GM21423 (cell line): ENCODE results near the gene NCAM1.
"Not testable (repeated sequence)": the region's sequence is repeated elsewhere in the genome, so short reads cannot be mapped to it uniquely, and the experiment has no call there.

ENCODE experiments used
- ATAC-seq: cut with Tn5 transposase; IDR thresholded peaks from one replicate; pipeline ENCODE4 v1.9.1; 2021; ENCODE audit warnings: mild to moderate bottlenecking, moderate library complexity; ENCODE audit not compliant: unreplicated experiment

NCAM1 gene

GRCh38 chr11:113289431-113290187, 328.4 kb downstream of the NCAM1 start:
- ATAC-seq, result peak; percentile 97

GRCh38 chr11:113293936-113294335, 332.7 kb downstream of the NCAM1 start:
- ATAC-seq, result no peak

DNA sequence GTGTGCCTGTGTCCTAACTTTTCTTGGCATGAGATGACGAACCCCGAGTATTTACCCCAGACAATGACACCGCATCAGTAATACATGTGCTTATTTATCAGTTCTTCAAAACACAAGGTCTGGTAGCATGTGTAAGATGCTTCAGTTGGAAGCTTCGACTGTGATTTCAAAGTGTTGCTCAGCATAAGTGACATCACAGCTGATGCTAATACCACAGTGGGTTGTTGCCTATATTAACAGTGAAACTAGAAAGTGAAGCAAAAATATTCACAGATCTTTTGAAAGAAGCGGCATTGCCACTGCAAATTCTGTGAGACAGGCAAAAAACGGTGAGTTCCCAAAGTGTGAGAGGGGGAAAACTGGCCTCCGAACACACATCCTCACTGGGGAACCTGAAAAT, 334.8 kb downstream of the NCAM1 start:
- ATAC-seq, result no peak

DNA sequence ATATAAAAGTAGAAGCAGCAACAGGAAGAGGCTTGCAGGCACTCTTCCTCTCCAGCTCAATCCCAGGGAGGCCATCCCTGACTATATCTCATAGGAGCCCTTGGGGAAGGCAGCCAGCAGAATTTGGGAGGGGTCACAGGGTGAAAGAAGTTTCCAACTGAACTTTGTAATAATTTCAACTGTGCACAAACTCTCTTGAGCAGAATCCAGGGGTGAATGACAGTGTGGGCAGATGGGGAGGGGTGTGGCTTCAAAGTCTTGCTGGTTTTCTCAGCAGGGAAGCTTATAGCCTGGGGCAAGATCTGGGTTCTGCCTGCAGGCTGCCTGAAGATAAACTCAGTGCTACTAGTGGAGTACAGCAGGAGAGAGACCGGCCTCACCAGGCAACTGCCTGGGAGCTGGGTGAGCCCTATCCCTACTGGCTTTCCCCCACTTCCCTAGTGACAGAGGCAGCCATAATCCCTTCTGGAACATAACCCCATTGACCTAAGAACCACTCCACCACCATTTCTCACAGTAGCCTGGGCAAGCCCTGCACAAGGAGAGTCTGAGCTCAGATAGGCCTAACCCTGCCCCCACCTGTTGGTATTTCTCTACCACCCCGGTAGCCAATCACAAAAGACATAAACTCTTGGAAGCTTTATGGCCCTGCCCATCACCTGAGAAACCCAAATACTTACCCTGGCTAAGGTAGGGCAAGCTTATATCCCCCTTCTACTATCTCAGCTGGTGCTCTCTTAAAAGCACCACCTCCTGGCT, 335.4 kb downstream of the NCAM1 start:
- no peak for ATAC-seq

DNA sequence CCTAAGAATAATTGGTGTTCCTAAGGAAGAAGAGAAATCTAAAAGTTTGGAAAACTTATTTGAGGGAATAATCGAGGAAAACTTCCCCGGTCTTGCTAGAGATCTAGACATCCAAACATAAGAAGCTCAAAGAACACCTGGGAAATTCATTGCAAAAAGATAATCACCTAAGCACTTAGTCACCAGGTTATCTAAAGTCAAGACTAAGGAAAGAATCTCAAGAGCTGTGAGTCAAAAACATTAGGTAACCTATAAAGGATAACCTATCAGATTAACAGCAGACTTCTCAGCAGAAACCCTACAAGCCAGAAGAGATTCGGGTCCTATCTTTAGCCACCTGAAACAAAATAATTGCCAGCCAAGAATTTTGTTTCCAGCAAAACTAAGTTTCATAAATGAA, 337.3 kb downstream of the NCAM1 start:
- ATAC-seq, result not testable (repeated sequence)

GRCh38 chr11:113304916-113305315, 343.7 kb downstream of the NCAM1 start:
- ATAC-seq, result no peak

GRCh38 chr11:113305440-113306336, 344.5 kb downstream of the NCAM1 start:
- no peak for ATAC-seq

DNA sequence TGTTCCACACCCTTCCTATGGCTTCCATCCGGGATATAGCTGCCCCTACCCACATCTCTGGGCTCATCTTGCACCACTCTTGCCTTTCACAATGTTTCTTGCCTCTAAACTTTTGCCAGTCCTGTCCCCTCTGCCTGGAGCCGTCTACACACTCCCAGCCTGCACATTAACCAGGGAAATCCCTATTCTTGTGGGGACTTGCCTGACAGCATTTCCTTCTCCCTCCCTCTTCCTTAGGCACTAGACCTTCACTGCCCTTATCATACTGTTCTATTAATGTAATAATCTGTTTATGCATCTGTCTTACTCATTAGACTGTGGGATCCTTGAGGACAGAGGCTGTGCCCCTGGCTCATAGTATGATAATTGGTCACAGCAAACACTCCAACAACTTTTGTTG, 347.4 kb downstream of the NCAM1 start:
- ATAC-seq, result no peak

GRCh38 chr11:113311536-113311935, 350.3 kb downstream of the NCAM1 start:
- ATAC-seq, result no peak

DNA sequence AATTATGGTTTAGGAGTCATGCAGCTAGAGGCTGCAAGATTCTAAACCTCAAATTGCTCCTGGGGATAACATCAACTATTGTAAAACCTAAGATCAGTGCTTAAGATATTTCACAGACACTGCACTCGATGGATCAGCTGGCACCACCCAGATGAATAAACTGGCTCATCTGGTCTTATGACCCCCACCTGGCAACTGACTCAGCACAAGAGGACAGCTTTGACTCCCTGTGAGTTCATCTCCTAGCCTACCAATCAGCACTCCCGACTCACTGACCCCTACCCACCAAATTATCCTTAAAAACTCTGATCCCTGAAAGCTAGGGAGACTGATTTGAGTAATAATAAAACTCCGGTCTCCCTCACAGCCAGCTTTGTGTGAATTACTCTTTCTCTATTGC, 352.4 kb downstream of the NCAM1 start:
- ATAC-seq, result no peak

GRCh38 chr11:113314065-113314388, 352.8 kb downstream of the NCAM1 start:
- ATAC-seq, result no peak

DNA sequence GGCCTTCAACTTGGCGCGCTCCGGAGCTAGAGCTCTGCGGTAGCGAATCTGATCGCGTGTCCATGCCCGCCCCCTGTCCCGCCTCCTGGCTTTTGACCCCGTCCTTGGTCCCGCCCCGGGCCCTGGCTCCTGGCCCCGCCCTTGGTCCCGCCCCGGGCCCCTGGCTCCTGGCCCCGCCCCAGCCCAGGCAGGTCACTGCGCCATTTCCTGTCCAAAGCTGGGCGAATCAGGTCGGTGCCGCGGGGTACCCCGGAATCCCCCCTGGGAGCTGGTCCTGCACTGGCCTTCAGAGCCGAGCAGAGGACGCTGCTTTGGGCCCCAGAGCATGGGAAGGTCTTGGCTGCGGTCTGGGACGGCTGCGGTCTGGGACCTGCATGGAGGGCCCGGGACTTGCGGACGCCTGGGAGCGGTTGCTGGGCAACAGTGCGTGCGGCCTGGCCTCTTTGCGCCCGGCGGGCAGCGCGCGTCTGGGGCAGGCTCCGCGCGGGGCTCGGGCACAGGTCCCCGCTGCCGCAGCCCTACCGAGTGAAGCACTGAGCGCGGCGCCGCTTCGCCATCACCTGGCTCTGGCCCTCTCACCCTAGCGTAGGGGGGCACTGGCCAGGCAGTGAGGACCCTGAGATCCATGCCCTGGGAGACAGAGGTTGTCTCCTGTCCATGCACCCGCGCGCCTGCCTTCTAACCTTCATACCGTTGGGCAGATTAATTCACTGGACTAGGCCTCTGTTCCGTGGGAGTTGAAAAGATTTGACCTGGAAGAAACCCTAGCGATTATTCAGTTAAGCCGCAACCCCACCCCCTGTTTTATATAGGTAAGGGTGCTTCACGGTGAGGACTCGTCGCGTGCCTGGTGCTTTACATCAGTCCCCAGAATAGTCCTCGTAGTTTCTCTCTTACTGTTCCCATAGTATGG, 353.4 kb downstream of the NCAM1 start, which contains the start of gene TTC12:
Gene TTC12, plus strand, starts transcription at position 195 of the 913 bp plus-strand sequence. CDS start 1,675 bp downstream, outside the sequence.
- peak; percentile 99 for ATAC-seq

DNA sequence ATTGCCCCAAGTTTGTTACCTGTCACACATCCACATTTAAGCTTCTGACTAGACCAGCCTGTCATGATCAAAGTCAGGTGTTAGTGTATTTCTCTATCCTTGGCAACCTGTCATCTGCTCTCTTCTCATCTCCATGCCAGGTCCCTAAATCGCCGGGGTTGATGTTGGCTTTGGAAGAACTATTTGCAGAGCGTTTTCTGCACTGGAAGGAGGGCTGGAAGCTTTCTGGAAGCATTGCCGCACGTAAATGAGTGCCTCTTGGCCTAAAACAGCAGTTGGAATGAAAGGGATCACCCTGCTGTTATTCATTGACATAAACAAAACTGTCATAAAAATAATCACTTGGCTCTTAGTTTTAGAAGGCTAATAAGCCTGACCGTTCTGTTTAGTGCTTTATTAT, 354.6 kb downstream of the NCAM1 start:
- ATAC-seq, result no peak

GRCh38 chr11:113316256-113316655, 355.0 kb downstream of the NCAM1 start:
- no peak for ATAC-seq

DNA sequence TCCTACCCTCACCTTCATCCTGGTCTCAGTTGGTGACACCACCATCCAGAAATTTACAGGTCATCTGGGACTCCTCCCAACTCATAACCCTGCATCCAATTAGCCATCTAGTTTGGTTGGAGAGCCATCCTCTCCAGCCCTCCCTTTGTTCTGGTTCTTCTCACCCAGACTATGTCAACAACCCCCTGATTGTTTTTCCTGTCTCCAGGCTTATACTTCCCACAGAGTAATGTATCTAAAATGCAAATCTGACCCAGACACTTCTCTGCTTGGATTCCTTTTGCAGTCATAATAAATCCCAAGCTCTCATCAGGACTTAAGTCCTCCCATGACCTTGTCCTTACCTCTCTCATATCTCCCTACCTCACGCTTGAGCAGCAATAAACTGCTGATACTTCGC, 356.1 kb downstream of the NCAM1 start:
- ATAC-seq, result no peak

GRCh38 chr11:113319085-113319484, 357.9 kb downstream of the NCAM1 start:
- ATAC-seq, result no peak

GRCh38 chr11:113322158-113322557, 360.9 kb downstream of the NCAM1 start:
- no peak for ATAC-seq

DNA sequence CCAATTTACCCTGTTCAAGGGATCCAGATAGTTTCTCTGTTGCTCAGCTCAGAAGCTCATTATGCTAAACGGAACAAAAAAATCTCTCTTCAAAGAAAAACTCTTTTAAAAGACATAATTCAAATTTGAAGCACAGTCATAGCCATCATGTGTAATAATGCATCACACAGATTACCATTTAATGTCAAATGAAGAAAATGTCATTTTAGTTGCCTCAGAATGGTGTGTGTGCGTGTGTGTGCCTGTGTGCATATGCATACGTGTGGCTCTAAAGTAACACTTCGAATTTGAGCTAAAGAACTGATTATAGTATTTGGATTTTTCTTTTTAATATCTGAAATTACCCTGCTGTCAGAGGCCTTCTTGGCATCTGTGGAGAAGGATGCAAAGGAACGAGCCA, 363.0 kb downstream of the NCAM1 start:
- ATAC-seq, result no peak
